Astrocyte (in vitro differentiated cells and primary cell): ENCODE measurements around the gene DCUN1D4. TPM values are rescaled to one million over a fixed set of nuclear protein-coding genes. Genes with fewer than 3 reads are reported as not detected.

Experiments
- DNase-seq: peaks from one replicate; pipeline ENCODE4 v3.0.0-alpha.2; 2010; ENCODE audit warnings: low read depth
- FAIRE-seq: peaks from 2 replicates; lab custom pipeline; 2011; peaks lifted over from hg19 to GRCh38; lab: Jason Lieb, UNC
- H2AFZ ChIP-seq: 2 replicates; pipeline ENCODE4 v1.6.0; 2012; ENCODE audit warnings: low read depth, low read length, inconsistent platforms
- H3K27ac ChIP-seq: 2 replicates; pipeline ENCODE4 v1.5.1; 2011; ENCODE audit warnings: low read depth, low read length, inconsistent platforms
- H3K27me3 ChIP-seq: 2 replicates; pipeline ENCODE4 v1.6.0; 2011; ENCODE audit warnings: low read length, inconsistent platforms; ENCODE audit not compliant: insufficient read depth
- H3K36me3 ChIP-seq: 2 replicates; pipeline ENCODE4 v1.5.1; 2011; ENCODE audit warnings: low read length, inconsistent platforms; ENCODE audit not compliant: insufficient read depth
- H3K4me1 ChIP-seq: 2 replicates; pipeline ENCODE4 v1.5.1; 2011; ENCODE audit warnings: low read length, inconsistent platforms; ENCODE audit not compliant: insufficient read depth
- H3K4me2 ChIP-seq: 2 replicates; pipeline ENCODE4 v1.6.0; 2012; ENCODE audit warnings: low read length, inconsistent platforms
- H3K4me3 ChIP-seq: 2 replicates; pipeline ENCODE4 v1.5.1; 2011; ENCODE audit warnings: low read depth, mild to moderate bottlenecking, low read length, inconsistent platforms; ENCODE audit not compliant: insufficient read depth
- H3K79me2 ChIP-seq: 2 replicates; pipeline ENCODE4 v1.6.0; 2012; ENCODE audit warnings: mild to moderate bottlenecking, low read length, inconsistent platforms; ENCODE audit not compliant: insufficient read depth
- H3K9ac ChIP-seq: 2 replicates; pipeline ENCODE4 v1.6.0; 2012; ENCODE audit warnings: mild to moderate bottlenecking, low read length, inconsistent platforms
- H3K9me3 ChIP-seq: 2 replicates; pipeline ENCODE4 v1.5.1; 2012; ENCODE audit warnings: low read depth, mild to moderate bottlenecking, low read length, inconsistent platforms; ENCODE audit not compliant: insufficient read depth
- H4K20me1 ChIP-seq: 2 replicates; pipeline ENCODE4 v1.6.0; 2012; ENCODE audit warnings: low read length, inconsistent platforms; ENCODE audit not compliant: insufficient read depth
- H3K27ac Mint-ChIP-seq: one replicate; pipeline ENCODE4 v1.8.0; 2021; ENCODE audit warnings: mild to moderate bottlenecking, mixed read lengths; ENCODE audit not compliant: unreplicated experiment
- H3K27me3 Mint-ChIP-seq: one replicate; pipeline ENCODE4 v1.8.0; 2021; ENCODE audit warnings: low read depth, mixed read lengths; ENCODE audit not compliant: unreplicated experiment
- H3K36me3 Mint-ChIP-seq: one replicate; pipeline ENCODE4 v1.8.0; 2021; ENCODE audit warnings: low read depth, mixed read lengths; ENCODE audit not compliant: unreplicated experiment
- H3K4me1 Mint-ChIP-seq: one replicate; pipeline ENCODE4 v1.8.0; 2021; ENCODE audit warnings: low read depth, mixed read lengths; ENCODE audit not compliant: unreplicated experiment
- H3K4me3 Mint-ChIP-seq: one replicate; pipeline ENCODE4 v1.8.0; 2021; ENCODE audit warnings: mild to moderate bottlenecking, moderate library complexity, mixed read lengths; ENCODE audit not compliant: unreplicated experiment
- H3K9me3 Mint-ChIP-seq: one replicate; pipeline ENCODE4 v1.8.0; 2021; ENCODE audit warnings: mild to moderate bottlenecking, mixed read lengths; ENCODE audit not compliant: unreplicated experiment
- EZH2 ChIP-seq: IDR thresholded peaks from 2 replicates; pipeline ENCODE4 v1.6.1; 2012; ENCODE audit warnings: mild to moderate bottlenecking, low read length, inconsistent platforms; ENCODE audit not compliant: insufficient read depth
- total RNA-seq: library from RNA; stranded (reverse); gene quantifications from 2 replicates; pipeline ENCODE4 v1.2.1, GENCODE V29; 2021
- TF ChIP-seq, protein P1 (sequence below): IDR thresholded peaks from 2 replicates; pipeline ENCODE4 v1.5.1; 2011; ENCODE audit warnings: low read depth, mild to moderate bottlenecking, inconsistent platforms, low read length, moderate library complexity; ENCODE audit not compliant: insufficient read depth

DCUN1D4 gene
- total RNA-seq, 1 donor from 2014 or later, result 59.0 TPM

DNA sequence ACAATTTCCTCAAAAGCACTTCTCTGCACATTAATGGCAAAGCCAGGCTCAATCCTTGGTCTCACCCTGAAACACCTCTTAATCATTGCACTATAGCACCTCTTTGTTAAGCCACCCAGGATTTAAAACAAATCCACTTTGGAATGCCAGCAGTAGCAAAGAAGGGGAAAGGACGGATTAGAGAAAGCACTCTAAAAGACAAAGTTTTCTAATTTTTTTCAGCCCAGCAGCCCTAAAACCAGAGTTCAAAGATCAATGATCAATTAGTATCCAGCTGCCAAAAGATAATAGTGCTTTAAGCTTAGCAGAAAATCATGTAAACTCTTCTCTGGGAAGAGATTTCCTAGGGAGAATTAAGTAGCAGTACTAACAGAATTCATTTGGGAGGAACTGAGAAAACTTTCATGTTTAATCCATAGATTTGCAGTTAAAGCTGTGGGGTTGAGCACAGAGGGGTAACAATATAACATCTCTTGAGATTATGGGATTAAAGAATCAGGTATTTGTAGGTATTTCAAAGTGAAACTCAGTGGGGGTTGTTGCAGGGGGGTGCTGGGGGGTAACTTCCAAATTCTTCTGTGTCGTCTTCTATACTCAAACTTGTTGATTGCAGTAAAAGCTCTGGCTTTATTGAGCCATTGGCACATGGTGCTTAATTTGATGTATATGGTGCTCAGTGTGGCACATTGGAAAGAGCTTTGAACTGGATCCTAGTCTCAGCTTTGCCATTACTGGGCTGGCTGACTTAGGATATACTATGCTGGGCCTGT lies 115.4 kb downstream of the DCUN1D4 start:
- H3K9me3 Mint-ChIP-seq, result no peaks in the 10 kb centered on the region

DNA sequence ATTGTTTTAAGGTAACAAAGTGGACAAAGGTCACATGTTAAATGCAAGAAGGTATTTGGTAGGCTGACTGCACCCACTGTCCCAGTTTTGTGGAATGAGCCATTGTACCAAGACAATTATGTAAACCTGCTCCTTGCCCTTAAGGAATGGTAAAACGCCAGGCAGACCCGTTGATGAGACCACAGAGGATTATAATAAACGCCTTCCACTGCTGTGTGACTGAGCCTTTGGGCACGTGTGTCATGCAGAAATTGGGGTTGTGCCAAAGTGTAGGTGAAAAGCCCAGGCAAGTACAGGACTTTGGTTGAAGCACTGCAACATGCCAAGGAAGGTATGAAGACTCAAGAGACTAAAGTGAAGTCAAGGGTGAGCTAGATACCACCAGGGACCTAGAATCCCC lies 117.5 kb downstream of the DCUN1D4 start:
- Mint-ChIP-seq H3K36me3 (no peaks in the 10 kb centered on the region), H3K27me3 (no peaks in the 10 kb centered on the region), H3K27ac (no peak overlapping the region), H3K4me1 (no peaks in the 10 kb centered on the region), H3K4me3 (no peak overlapping the region), H3K9me3 (no peaks in the 10 kb centered on the region)
- Histone ChIP-seq H3K9me3 (no peaks in the 10 kb centered on the region), H2AFZ (no peak overlapping the region), H3K79me2 (no peaks in the 10 kb centered on the region), H3K9ac (no peak overlapping the region), H3K4me2 (no peak overlapping the region), H3K4me3 (no peak overlapping the region), H3K4me1 (no peaks in the 10 kb centered on the region), H3K36me3 (no peaks in the 10 kb centered on the region), H3K27ac (no peak overlapping the region), H4K20me1 (no peaks in the 10 kb centered on the region), H3K27me3 (no peaks in the 10 kb centered on the region)
- no peak for FAIRE-seq
- DNase-seq, result no peak
- TF ChIP-seq EZH2, result no peak
- TF ChIP-seq, protein P1, sequence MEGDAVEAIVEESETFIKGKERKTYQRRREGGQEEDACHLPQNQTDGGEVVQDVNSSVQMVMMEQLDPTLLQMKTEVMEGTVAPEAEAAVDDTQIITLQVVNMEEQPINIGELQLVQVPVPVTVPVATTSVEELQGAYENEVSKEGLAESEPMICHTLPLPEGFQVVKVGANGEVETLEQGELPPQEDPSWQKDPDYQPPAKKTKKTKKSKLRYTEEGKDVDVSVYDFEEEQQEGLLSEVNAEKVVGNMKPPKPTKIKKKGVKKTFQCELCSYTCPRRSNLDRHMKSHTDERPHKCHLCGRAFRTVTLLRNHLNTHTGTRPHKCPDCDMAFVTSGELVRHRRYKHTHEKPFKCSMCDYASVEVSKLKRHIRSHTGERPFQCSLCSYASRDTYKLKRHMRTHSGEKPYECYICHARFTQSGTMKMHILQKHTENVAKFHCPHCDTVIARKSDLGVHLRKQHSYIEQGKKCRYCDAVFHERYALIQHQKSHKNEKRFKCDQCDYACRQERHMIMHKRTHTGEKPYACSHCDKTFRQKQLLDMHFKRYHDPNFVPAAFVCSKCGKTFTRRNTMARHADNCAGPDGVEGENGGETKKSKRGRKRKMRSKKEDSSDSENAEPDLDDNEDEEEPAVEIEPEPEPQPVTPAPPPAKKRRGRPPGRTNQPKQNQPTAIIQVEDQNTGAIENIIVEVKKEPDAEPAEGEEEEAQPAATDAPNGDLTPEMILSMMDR, result no peak

More for the DNA sequence above, 115.4 kb downstream of the DCUN1D4 start:
- Histone ChIP-seq H3K4me1 (no peaks in the 10 kb centered on the region), H4K20me1 (no peaks in the 10 kb centered on the region), H3K27ac (no peak overlapping the region), H3K79me2 (no peaks in the 10 kb centered on the region), H3K9me3 (no peaks in the 10 kb centered on the region), H3K9ac (no peak overlapping the region), H3K4me3 (no peak overlapping the region), H3K4me2 (no peak overlapping the region), H2AFZ (no peak overlapping the region), H3K36me3 (no peaks in the 10 kb centered on the region), H3K27me3 (no peaks in the 10 kb centered on the region)
- no peaks in the 10 kb centered on the region for H3K4me1 Mint-ChIP-seq
- TF ChIP-seq EZH2, result no peak
- TF ChIP-seq, protein P1, result no peak
- DNase-seq (no peak), FAIRE-seq (no peak)
- no peak overlapping the region for H3K27ac Mint-ChIP-seq
- no peak overlapping the region for H3K4me3 Mint-ChIP-seq
- no peaks in the 10 kb centered on the region for H3K36me3 Mint-ChIP-seq
- peaks cover 7% of the 10 kb centered on the region for H3K27me3 Mint-ChIP-seq

DNA sequence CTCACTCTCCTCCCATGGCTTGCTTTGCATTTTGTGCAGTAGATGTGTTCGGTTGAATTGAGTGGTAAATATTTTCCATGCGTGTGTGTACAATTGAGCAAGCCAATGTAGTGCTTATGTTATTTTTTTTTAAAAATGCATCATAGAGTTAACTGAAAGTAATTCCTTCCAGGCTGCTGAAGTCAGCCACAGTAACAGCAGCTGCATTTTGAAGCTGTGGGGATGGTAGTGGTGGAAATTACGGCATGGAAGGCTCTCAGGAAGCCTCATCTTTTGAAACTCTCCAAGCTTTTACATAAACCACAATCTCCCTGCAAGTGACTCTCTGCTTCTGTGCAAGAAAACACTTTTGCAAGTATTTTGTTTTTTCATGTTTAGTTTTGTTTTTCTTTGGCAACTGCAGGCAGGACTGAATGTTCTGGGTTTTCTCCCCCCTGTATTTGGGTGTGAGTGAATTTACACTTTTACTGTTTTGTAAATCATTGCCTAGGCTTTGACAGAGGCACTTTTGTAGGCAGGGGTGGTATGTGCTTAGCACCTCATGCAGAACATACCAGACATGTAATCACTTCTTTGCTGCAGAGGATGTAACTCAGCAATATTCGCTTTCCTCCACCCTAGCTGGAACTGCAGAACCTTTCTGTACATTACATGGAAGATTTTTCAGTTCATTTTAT lies 121.0 kb downstream of the DCUN1D4 start:
- FAIRE-seq (no peak), DNase-seq (no peak)
- Histone ChIP-seq H2AFZ (no peak overlapping the region), H3K27ac (no peak overlapping the region), H3K4me3 (no peak overlapping the region), H4K20me1 (no peaks in the 10 kb centered on the region), H3K9me3 (no peaks in the 10 kb centered on the region), H3K4me2 (no peak overlapping the region), H3K9ac (no peak overlapping the region), H3K27me3 (no peaks in the 10 kb centered on the region), H3K36me3 (no peaks in the 10 kb centered on the region), H3K79me2 (no peaks in the 10 kb centered on the region), H3K4me1 (no peaks in the 10 kb centered on the region)
- Mint-ChIP-seq H3K9me3 (peaks cover 6% of the 10 kb centered on the region), H3K27ac (no peak overlapping the region), H3K4me3 (no peak overlapping the region), H3K27me3 (no peaks in the 10 kb centered on the region), H3K4me1 (no peaks in the 10 kb centered on the region), H3K36me3 (no peaks in the 10 kb centered on the region)
- TF ChIP-seq EZH2, result no peak
- TF ChIP-seq, protein P1, result no peak
